IMR-90 (cell line): ENCODE measurements around the gene LARGE2. TPM values are rescaled to one million over a fixed set of nuclear protein-coding genes. Genes with fewer than 3 reads are reported as not detected.

Source experiments
- ATAC-seq: fragments of 200-7000 bp; cut with Tn5 transposase; 2 replicates; pipeline ENCODE4 v1.9.1; 2020; ENCODE audit warnings: low read depth, mild to moderate bottlenecking, moderate library complexity
- BruUV-seq: library from RNA; stranded (reverse); fragments of 400-500 nt; replicated peaks from 2 replicates; lab custom pipeline; 2021; lab: Mats Ljungman, UMichigan
- CTCF ChIA-PET: fragments of 300-600 bp; formaldehyde crosslinking; extraction: SDS; loops from one replicate; lab custom pipeline; 2021; ENCODE audit warnings: antibody characterized with exemption; lab: Yijun Ruan, JAX
- POLR2A ChIA-PET: fragments of 300-600 bp; sonication (Branson Sonifier 250); formaldehyde crosslinking; loops from one replicate; lab custom pipeline; 2022; ENCODE audit warnings: antibody characterized with exemption; ENCODE audit not compliant: unreplicated experiment; lab: Charles Lee
- DNase-seq: peaks from one replicate; pipeline ENCODE4 v3.0.0; 2013
- H2AFZ ChIP-seq: replicated peaks from 2 replicates; pipeline ENCODE3; 2013; ENCODE audit warnings: low read length, mild to moderate bottlenecking; ENCODE audit not compliant: poor library complexity
- H2AK5ac ChIP-seq: 2 replicates; pipeline ENCODE4 v1.6.1; 2013; ENCODE audit warnings: low read depth, low read length, inconsistent platforms
- H2AK9ac ChIP-seq: replicated peaks from 2 replicates; pipeline ENCODE3; 2013; ENCODE audit warnings: mild to moderate bottlenecking, low read depth, low read length, moderate library complexity; ENCODE audit not compliant: poor library complexity
- H2BK120ac ChIP-seq: 2 replicates; pipeline ENCODE4 v1.6.1; 2013; ENCODE audit warnings: low read depth, low read length, inconsistent platforms
- H2BK15ac ChIP-seq: 3 replicates; pipeline ENCODE4 v1.6.1; 2013; ENCODE audit warnings: low read depth, low read length, inconsistent platforms
- H2BK20ac ChIP-seq: 2 replicates; pipeline ENCODE4 v1.6.1; 2013; ENCODE audit warnings: low read depth, mild to moderate bottlenecking, inconsistent platforms, low read length, moderate library complexity
- H2BK5ac ChIP-seq: 2 replicates; pipeline ENCODE4 v1.6.1; 2013; ENCODE audit warnings: mild to moderate bottlenecking, low read depth, low read length, inconsistent platforms; ENCODE audit not compliant: poor library complexity, severe bottlenecking
- H3K14ac ChIP-seq: replicated peaks from 2 replicates; pipeline ENCODE4 v1.6.1; 2013; ENCODE audit warnings: low read depth, low read length, inconsistent platforms
- H3K18ac ChIP-seq: 2 replicates; pipeline ENCODE4 v1.6.1; 2013; ENCODE audit warnings: low read depth, low read length, control low read depth
- H3K23ac ChIP-seq: 2 replicates; pipeline ENCODE4 v1.6.1; 2013; ENCODE audit warnings: low read depth, low read length, inconsistent platforms
- H3K27ac ChIP-seq: 2 replicates; pipeline ENCODE4 v1.5.1; 2013; ENCODE audit warnings: mild to moderate bottlenecking, control low read depth, low read length; ENCODE audit not compliant: insufficient read depth
- H3K27me3 ChIP-seq: 2 replicates; pipeline ENCODE4 v1.6.1; 2013; ENCODE audit warnings: low read length; ENCODE audit not compliant: control insufficient read depth, insufficient read depth
- H3K36me3 ChIP-seq: 2 replicates; pipeline ENCODE4 v1.6.1; 2013; ENCODE audit warnings: low read length, mixed read lengths; ENCODE audit not compliant: control insufficient read depth, insufficient read depth
- H3K4ac ChIP-seq: 2 replicates; pipeline ENCODE4 v1.6.1; 2013; ENCODE audit warnings: low read depth, low read length, inconsistent platforms
- H3K4me1 ChIP-seq: 2 replicates; pipeline ENCODE4 v1.6.1; 2013; ENCODE audit warnings: low read length, mixed read lengths; ENCODE audit not compliant: control insufficient read depth, insufficient read depth
- H3K4me2 ChIP-seq: 2 replicates; pipeline ENCODE4 v1.6.1; 2013; ENCODE audit warnings: low read depth, mild to moderate bottlenecking, control low read depth, low read length, moderate library complexity
- H3K4me3 ChIP-seq: 2 replicates; pipeline ENCODE4 v1.5.1; 2013; ENCODE audit warnings: low read depth, mild to moderate bottlenecking, control low read depth, low read length, moderate library complexity; ENCODE audit not compliant: insufficient read depth
- H3K56ac ChIP-seq: 2 replicates; pipeline ENCODE4 v1.6.1; 2013; ENCODE audit warnings: low read length, inconsistent platforms; ENCODE audit not compliant: insufficient read depth; ENCODE audit errors: extremely low read depth
- H3K79me1 ChIP-seq, 2 experiments: 2 replicates each; pipeline ENCODE4 v1.6.1; 2013; ENCODE audit warnings: low read length in 2 of 2, inconsistent platforms in 1 of 2, low read depth in 1 of 2
- H3K9ac ChIP-seq: 2 replicates; pipeline ENCODE4 v1.6.1; 2013; ENCODE audit warnings: low read depth, low read length, control low read depth
- H3K9me1 ChIP-seq: 2 replicates; pipeline ENCODE4 v1.6.1; 2013; ENCODE audit warnings: low read length, inconsistent platforms; ENCODE audit not compliant: insufficient read depth
- H3K9me3 ChIP-seq: 2 replicates; pipeline ENCODE4 v1.6.1; 2013; ENCODE audit warnings: low read length; ENCODE audit not compliant: control insufficient read depth, insufficient read depth
- H4K20me1 ChIP-seq: 2 replicates; pipeline ENCODE4 v1.6.1; 2013; ENCODE audit warnings: low read length, inconsistent platforms; ENCODE audit not compliant: insufficient read depth
- H4K5ac ChIP-seq: 2 replicates; pipeline ENCODE4 v1.6.1; 2013; ENCODE audit warnings: mild to moderate bottlenecking, low read depth, low read length, control low read depth
- H4K8ac ChIP-seq, 2 experiments: 2 replicates each; pipeline ENCODE4 v1.6.1; 2013; ENCODE audit warnings: low read depth in 2 of 2, low read length in 2 of 2, control low read depth in 1 of 2, inconsistent platforms in 1 of 2
- H4K91ac ChIP-seq: 2 replicates; pipeline ENCODE4 v1.6.1; 2013; ENCODE audit warnings: low read depth, low read length, inconsistent platforms; ENCODE audit not compliant: insufficient read depth
- BHLHE40 ChIP-seq: fragments of 150-350 bp; IDR thresholded peaks from 2 replicates; pipeline ENCODE4 v1.6.1; 2016; ENCODE audit warnings: mild to moderate bottlenecking, low read depth, low read length
- CEBPB ChIP-seq: IDR thresholded peaks from 2 replicates; pipeline ENCODE4 v1.6.1; 2012; ENCODE audit warnings: low read depth, low read length, improper control_type of control experiment
- CHD1 ChIP-seq: IDR thresholded peaks from 2 replicates; pipeline ENCODE4 v1.6.1; 2012; ENCODE audit warnings: low read depth, low read length, improper control_type of control experiment
- CTCF ChIP-seq: conservative IDR thresholded peaks from 2 replicates; pipeline ENCODE4 v1.5.1; 2012; ENCODE audit warnings: mild to moderate bottlenecking, low read depth, low read length, improper control_type of control experiment
- ELK1 ChIP-seq: fragments of 150-350 bp; IDR thresholded peaks from 2 replicates; pipeline ENCODE4 v1.6.1; 2016; ENCODE audit warnings: low read depth, mild to moderate bottlenecking, low read length, moderate library complexity, borderline replicate concordance
- FOS ChIP-seq: fragments of 150-350 bp; IDR thresholded peaks from 2 replicates; pipeline ENCODE4 v1.6.1; 2016; ENCODE audit warnings: low read depth, low read length
- MAFK ChIP-seq: IDR thresholded peaks from 2 replicates; pipeline ENCODE4 v1.6.1; 2012; ENCODE audit warnings: low read depth, low read length, improper control_type of control experiment
- MAZ ChIP-seq: IDR thresholded peaks from 2 replicates; pipeline ENCODE4 v1.6.1; 2012; ENCODE audit warnings: low read depth, mild to moderate bottlenecking, low read length, improper control_type of control experiment, moderate library complexity, borderline replicate concordance
- MXI1 ChIP-seq: IDR thresholded peaks from 2 replicates; pipeline ENCODE4 v1.6.1; 2012; ENCODE audit warnings: low read depth, mild to moderate bottlenecking, low read length, moderate library complexity, borderline replicate concordance
- NFE2L2 ChIP-seq: fragments of 150-350 bp; IDR thresholded peaks from 2 replicates; pipeline ENCODE4 v1.6.1; 2016; ENCODE audit warnings: low read depth, mild to moderate bottlenecking, low read length
- POLR2A ChIP-seq: IDR thresholded peaks from 2 replicates; pipeline ENCODE4 v1.6.1; 2012; ENCODE audit warnings: mild to moderate bottlenecking, low read depth, low read length
- RAD21 ChIP-seq: IDR thresholded peaks from 2 replicates; pipeline ENCODE4 v1.6.1; 2012; ENCODE audit warnings: low read length, improper control_type of control experiment
- RCOR1 ChIP-seq: IDR thresholded peaks from 2 replicates; pipeline ENCODE4 v1.6.1; 2012; ENCODE audit warnings: mild to moderate bottlenecking, low read length, improper control_type of control experiment; ENCODE audit not compliant: insufficient replicate concordance
- RFX5 ChIP-seq: IDR thresholded peaks from 2 replicates; pipeline ENCODE4 v1.8.0; 2012; ENCODE audit warnings: low read depth, mild to moderate bottlenecking, low read length, moderate library complexity
- SMC3 ChIP-seq: fragments of 150-350 bp; IDR thresholded peaks from 2 replicates; pipeline ENCODE4 v1.6.1; 2016; ENCODE audit warnings: low read depth, mild to moderate bottlenecking, antibody characterized with exemption, low read length, moderate library complexity
- USF2 ChIP-seq: fragments of 150-350 bp; IDR thresholded peaks from 2 replicates; pipeline ENCODE4 v1.6.1; 2017; ENCODE audit warnings: mild to moderate bottlenecking, antibody characterized with exemption, low read length, low read depth
- whole genome bisulfite sequencing, 2 experiments: methylation state at CpG; one replicate each; pipeline versions ENCODE4 v1.1.5 to v1.1.7; 2013; ENCODE audit warnings: missing lambda C conversion rate in 2 of 2; ENCODE audit not compliant: insufficient read length in 1 of 2; ENCODE audit errors: extremely low coverage in 2 of 2; 5-methylcytosine and 5-hydroxymethylcytosine counted together
- dilution Hi-C: fragments of 300-500 bp; cut with HindIII; formaldehyde crosslinking; loops from one replicate; pipeline ENCODE4 v1.14.3; 2018; ENCODE audit warnings: low sequenced_read_pairs; ENCODE audit not compliant: unreplicated experiment
- in situ Hi-C: fragments of 300-500 bp; cut with MboI; formaldehyde crosslinking; loops from 3 replicates; pipeline ENCODE4 v1.14.3; 2019; ENCODE audit warnings: low sequenced_read_pairs, inconsistent platforms, mixed read lengths
- intact Hi-C: fragments of 100-400 bp; cut with micrococcal nuclease; formaldehyde crosslinking; loops from 2 replicates; pipeline ENCODE4 v1.10.0; 2022
- polyA plus RNA-seq, 3 experiments: library from polyadenylated mRNA; depleted of rRNA; stranded (reverse); fragments of >200 nt; gene quantifications; 2 replicates each; pipeline ENCODE4 v1.2.3, GENCODE V29; 2012; ENCODE audit warnings: low replicate concordance in 1 of 3
- total RNA-seq: library from RNA; depleted of rRNA; stranded (reverse); fragments of >200 nt; gene quantifications from 2 replicates; pipeline ENCODE4 v1.2.3, GENCODE V29; 2012

LARGE2 gene
- total and polyA plus RNA-seq, 2 of the 4 experiments (the other 2 are of a cell fraction): 0.03 TPM; not detected in 1

- no peak for DNase-seq
- dilution Hi-C loops: no loop called here
- H3K4ac ChIP-seq: no peak overlapping the region
- no peak overlapping the region for H3K18ac ChIP-seq
- no peak overlapping the region for H4K91ac ChIP-seq
- H3K79me1 ChIP-seq: no peaks in the 10 kb centered on the region
- no peak overlapping the region for H2AFZ ChIP-seq
- ATAC-seq: no peak
- H2BK5ac ChIP-seq: no peak overlapping the region
- no TSS peak for BruUV-seq
- peaks cover 7% of the 10 kb centered on the region; the same call in 1 of the 2 replicates for H4K20me1 ChIP-seq
- peaks cover 23% of the 10 kb centered on the region for H3K27me3 ChIP-seq
- H3K4me2 ChIP-seq: no peak overlapping the region
- no peaks in the 10 kb centered on the region for H3K9me3 ChIP-seq
- WGBS, 2 experiments: 75% methylated on average over 8 of the region's 13 CpGs; no CpG with 5 or more reads in 1 of the 2 experiments
- no peak overlapping the region for H3K14ac ChIP-seq
- H3K36me3 ChIP-seq: peaks cover 20% of the 10 kb centered on the region
- no peak overlapping the region for H3K27ac ChIP-seq
- H3K9me1 ChIP-seq: no peaks in the 10 kb centered on the region
- no peak overlapping the region for H2BK120ac ChIP-seq
- no peak for TF ChIP-seq MAFK
- TF ChIP-seq SMC3: no peak
- TF ChIP-seq CHD1: no peak
- TF ChIP-seq RAD21: no peak
- TF ChIP-seq USF2: no peak
- TF ChIP-seq RFX5: no peak
- TF ChIP-seq POLR2A: no peak
- no peak for TF ChIP-seq FOS
- TF ChIP-seq RCOR1: no peak
- no peak for TF ChIP-seq MAZ
- TF ChIP-seq ELK1: no peak
- TF ChIP-seq MXI1: no peak
- TF ChIP-seq BHLHE40: no peak
- no peak for TF ChIP-seq CTCF
- TF ChIP-seq NFE2L2: no peak
- no peak for TF ChIP-seq CEBPB
- H4K5ac ChIP-seq: no peak overlapping the region
- H3K4me1 ChIP-seq: no peaks in the 10 kb centered on the region; the same call in 1 of the 2 replicates
- ChIA-PET CTCF (interaction anchor here (1.2 kb wide), 1 partner anchor 14 kb away, joined by 3 read pairs; no protein-coding TSS in a partner anchor), POLR2A (no interaction called here)
- H2AK9ac ChIP-seq: no peak overlapping the region
- intact Hi-C loops: no loop called here
- no peak overlapping the region for H3K56ac ChIP-seq
- no peak overlapping the region for H3K4me3 ChIP-seq
- in situ Hi-C loops: no loop called here
- H3K9ac ChIP-seq: no peak overlapping the region
- H3K23ac ChIP-seq: no peak overlapping the region
- H2AK5ac ChIP-seq: no peak overlapping the region
- no peak overlapping the region for H4K8ac ChIP-seq
- no peak overlapping the region for H2BK15ac ChIP-seq
- H2BK20ac ChIP-seq: no peak overlapping the region
These were observed 6.2 kb downstream of the LARGE2 start for GRCh38 chr11:45928535-45929215.
